ENCODE measurements around the gene MYBPHL.

MYBPHL gene

DNA sequence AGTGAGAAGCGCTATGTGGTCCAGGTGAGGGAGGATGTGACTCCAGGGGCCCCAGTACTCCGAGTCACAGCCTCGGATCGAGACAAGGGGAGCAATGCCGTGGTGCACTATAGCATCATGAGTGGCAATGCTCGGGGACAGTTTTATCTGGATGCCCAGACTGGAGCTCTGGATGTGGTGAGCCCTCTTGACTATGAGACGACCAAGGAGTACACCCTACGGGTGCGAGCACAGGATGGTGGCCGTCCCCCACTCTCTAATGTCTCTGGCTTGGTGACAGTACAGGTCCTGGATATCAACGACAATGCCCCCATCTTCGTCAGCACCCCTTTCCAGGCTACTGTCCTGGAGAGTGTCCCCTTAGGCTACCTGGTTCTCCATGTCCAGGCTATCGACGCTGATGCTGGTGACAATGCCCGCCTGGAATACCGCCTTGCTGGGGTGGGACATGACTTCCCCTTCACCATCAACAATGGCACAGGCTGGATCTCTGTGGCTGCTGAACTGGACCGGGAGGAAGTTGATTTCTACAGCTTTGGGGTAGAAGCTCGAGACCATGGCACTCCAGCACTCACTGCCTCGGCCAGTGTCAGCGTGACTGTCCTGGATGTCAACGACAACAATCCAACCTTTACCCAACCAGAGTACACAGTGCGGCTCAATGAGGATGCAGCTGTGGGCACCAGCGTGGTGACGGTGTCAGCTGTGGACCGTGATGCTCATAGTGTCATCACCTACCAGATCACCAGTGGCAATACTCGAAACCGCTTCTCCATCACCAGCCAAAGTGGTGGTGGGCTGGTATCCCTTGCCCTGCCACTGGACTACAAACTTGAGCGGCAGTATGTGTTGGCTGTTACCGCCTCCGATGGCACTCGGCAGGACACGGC, 55.3 kb downstream of the MYBPHL start:
- DNase-seq (ENCODE audit: low spot score), result no peak

- no peak for DNase-seq (ENCODE audit: low spot score)
Observed at GRCh38 chr1:109250454-109251276, 56.1 kb downstream of the MYBPHL start.

DNA sequence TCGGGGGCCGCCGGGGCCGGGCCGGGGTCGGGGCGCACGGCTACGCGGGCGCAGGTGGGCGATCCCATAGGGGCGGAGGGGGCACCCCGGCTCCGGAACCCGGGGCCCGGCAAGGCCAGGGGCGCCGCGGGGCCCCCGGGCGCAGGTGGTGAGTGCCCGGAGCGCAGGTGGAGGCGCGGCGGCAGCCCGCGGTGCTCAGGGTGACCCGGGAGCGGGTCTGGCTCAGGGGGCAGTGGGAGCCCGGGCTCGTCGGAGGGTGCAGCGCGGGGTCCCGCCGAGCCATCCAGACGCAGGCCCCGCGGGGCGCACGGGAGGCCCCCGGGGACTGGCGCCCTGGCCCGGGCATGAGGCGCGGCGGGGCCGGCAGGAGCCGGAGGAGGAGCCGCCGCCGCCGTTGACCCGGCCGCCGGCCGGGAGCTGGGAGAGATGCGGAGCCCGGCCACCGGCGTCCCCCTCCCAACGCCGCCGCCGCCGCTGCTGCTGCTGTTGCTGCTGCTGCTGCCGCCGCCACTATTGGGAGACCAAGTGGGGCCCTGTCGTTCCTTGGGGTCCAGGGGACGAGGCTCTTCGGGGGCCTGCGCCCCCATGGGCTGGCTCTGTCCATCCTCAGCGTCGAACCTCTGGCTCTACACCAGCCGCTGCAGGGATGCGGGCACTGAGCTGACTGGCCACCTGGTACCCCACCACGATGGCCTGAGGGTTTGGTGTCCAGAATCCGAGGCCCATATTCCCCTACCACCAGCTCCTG, 57.0 kb downstream of the MYBPHL start:
- no peak for DNase-seq (ENCODE audit: low spot score)

- no peak for DNase-seq (ENCODE audit: low spot score)
Observed at GRCh38 chr1:109248797-109249629, 57.8 kb downstream of the MYBPHL start, which contains the start of gene CELSR2. Gene CELSR2 (plus strand): TSS chr1:109249539. CDS start chr1:109250080, 541 bp downstream.

- DNase-seq (ENCODE audit: low spot score), result no peak
Observed at GRCh38 chr1:109248444-109248796, 58.4 kb downstream of the MYBPHL start.

DNA sequence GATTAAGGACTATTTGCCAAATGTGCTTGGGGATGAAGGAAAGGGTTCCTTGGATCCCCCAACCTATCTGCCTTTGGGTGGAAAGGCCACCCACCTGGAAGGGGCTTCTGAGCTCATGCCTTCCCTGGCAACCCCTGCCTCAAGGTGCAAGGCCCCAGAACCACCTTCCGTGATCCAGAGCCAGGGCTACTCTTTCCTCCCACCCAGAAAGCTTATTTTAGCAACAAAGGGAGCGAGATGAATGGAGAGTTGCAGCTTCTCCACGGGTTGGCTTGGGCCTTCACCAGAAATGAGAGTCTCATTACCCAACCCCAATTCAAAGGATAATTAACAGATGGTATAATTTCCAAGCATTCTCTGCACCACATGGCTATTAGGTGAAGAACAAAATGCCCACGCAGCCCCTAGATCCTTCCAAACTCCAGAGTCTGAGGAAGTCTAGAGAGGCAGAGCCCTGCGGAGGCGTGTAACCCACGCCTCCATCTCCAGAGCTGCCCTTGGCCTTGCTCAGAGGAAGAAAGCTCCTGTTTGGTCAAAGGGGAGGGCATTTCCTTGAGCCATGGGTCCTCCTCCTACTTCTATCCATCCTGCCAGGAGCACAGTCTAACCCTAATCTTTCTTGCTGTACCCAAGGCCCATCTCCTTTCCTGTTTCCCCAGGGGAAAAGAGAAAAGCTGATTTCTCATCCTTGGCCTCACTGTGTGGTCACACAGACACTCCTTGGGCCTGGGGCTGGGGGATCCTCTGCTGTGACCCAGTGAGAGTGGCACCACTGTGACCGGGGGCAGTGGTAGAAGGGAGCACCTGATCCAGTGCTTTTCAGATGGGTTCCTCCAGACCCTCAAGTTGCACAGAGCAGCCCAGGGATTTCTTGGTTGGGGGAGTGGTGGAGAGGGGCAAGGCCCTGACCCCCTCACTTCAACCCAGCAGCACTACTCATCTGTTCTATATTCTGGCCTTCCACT, 59.1 kb downstream of the MYBPHL start:
- DNase-seq (ENCODE audit: low spot score), result no peak

GRCh38 chr1:109246141-109246551, 60.7 kb downstream of the MYBPHL start:
- DNase-seq (ENCODE audit: low spot score), result no peak

GRCh38 chr1:109243860-109244552, 62.8 kb downstream of the MYBPHL start:
- DNase-seq (ENCODE audit: low spot score), result no peak

GRCh38 chr1:109243221-109243620, 63.6 kb downstream of the MYBPHL start:
- DNase-seq (ENCODE audit: low spot score), result no peak

- DNase-seq (ENCODE audit: low spot score), result no peak
Observed at GRCh38 chr1:109242387-109242786, 64.4 kb downstream of the MYBPHL start.

Measured in left forelimb (tissue), 1 donor.